Fibroblast of skin of scalp (primary cell): Measurements from ENCODE around the gene PCSK4.
A peak's percentile ranks its signal among the peaks of the same experiment; 100 is the strongest.
"Not testable (repeated sequence)": the region's sequence is repeated elsewhere in the genome, so short reads cannot be mapped to it uniquely, and the experiment has no call there.

Source experiments
- DNase-seq: peaks from one replicate; pipeline ENCODE4 v3.0.0-alpha.2; 2013

The PCSK4 gene

DNA sequence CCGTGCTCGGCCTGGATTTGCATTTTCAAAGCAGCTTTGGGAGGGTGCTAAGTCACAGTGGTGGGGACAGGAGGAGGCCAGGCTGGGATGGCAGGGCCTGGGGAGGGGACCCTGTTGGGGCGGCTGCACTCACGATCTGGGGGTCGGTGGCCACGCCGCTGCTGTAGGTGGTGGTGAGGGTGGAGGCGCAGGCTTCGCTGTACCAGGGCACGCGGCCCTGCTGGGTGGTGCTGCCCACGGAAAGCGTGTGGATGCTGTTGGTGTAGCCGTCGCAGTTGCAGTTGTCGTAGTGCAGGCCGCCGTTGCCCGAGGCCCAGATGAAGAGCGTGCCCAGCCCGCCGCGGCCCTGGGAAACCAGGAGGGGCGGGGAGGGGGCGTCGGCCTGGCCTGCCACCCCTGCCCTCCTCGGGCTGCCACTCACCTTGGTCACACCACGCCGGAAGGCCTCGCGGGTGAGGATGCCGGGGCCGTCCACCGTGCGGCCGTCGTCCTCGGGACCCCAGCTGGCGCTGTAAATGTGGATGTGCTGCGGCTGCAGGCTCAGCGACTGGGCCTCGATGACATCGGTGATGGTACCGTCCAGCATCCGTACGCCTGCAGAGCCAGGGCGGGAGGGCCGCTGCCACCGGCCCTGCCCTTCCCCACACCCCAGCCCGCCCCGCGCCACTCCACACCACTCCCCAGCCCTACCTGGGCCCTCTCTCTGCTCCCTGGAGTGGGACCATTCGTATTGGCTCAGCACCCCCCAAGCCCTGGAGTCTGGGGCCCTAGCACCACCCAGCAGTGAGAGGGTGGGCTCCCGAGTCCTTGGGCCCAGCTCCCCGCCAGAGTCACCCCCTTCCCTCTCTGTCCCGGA lies 3.2 kb downstream of the PCSK4 start:
- no peak for DNase-seq

DNA sequence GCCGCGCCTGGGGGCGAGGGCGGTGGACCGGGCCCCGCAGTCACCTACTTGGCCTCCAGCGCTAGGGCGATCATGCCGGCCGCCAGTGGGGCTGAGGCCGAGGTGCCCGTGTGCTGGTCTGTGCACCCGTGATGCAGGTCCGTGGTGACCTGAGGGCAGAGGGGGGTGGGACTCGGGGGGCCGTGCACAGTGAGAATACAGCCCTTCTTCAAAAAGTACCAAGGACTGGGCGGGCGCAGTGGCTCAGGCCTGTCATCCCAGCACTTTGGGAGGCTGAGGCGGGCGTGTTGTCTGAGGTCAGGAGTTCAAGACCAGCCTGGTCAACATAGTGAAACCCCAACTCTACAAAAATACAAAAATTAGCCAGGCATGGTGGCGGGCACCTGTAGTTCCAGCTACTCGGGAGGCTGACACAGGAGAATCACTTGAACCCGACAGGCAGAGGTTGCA lies 6.1 kb downstream of the PCSK4 start:
- no peak for DNase-seq

GRCh38 chr19:1483131-1483978 lies 6.8 kb downstream of the PCSK4 start:
- DNase-seq = no peak

DNA sequence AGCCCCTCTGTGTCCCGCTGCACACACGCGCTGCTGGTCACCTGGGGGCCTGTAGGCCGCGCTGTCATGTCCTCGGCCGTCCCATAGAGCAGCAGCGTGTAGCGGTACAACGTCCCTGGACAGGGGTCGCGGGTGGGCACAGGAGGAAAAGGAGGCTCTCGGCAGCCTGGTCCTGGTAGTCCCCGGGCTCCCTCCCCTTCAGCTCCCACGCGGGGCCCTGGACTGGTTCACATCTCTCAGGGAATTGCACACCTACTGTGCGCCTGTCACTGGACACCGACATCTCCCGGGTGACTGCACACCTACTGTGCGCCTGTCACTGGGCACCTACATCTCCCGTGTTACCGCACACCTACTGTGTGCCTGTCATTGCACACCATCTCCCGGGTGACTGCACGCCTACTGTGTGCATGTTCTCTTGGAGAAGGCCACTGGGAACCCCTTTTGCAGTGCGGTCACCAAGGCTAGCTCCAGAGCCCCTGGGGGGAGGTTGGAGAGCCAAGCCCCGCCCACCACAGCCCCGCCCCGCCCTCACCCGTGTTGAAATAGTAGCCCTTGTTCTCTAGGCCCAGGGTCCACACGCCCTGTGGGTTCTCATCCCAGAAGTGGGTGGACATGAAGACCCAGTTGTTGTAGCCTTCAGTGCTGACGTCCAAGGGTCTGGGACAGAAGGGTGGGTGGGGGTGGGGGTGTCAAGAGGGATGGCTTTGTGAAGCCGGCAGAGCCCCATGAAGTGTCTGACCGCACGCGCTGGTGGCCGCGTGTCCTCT lies 7.6 kb downstream of the PCSK4 start:
- no peak for DNase-seq

DNA sequence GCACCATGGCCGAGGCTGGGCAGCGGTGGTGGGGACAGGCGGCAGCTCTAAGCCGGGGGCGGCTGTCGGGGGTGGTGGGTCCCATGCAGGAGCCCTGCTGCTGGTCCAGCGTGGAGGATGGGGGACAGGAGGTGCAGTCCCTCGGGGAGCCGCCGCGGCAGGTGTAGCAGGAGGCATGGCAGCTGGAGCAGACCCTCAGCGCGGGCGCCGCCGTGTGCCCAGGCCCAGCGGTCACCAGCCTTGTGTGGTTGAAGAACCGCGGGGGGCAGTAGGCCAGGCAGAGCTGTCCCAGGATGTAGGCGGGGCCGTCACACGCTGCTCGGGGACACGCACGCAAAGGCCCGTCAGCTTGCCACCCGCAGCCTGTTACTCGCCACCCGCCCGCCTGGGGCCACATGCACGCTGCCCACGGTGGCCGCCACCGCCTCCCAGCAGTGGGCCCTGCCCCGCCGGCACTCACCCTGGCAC lies 8.2 kb downstream of the PCSK4 start:
- no peak for DNase-seq

DNA sequence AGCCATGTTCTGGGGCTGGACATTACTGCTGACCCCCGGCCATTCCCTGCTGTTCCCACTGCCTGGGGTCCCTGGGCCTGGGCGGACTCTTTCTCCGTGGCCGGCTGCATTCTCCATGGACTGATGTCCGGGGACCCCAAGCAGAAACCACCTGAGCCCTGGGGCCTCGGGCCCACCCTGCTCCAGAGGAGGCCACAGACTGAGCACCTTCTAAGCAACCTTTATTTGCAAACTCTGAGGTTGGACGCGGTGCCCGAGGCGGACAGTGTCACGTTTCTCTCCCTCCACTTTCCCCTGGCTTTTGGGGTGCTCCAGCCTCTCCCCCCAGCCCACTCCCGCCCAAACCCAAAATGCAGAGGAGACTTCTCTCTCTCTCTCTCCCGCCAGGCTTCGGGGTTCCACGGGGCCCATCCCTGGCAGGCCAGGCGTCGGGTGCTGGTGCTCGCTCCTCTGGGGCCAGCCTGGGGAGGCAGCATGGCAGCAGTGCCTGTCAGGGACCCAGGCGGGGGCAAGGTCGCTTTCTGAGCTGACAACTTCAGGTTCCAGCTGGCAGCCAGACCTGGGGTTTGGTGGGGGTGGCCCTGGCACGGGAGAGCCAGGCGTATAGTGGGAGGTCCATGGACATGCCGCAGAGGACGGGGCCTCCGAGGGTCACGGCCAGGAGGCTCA lies 8.8 kb downstream of the PCSK4 start:
- no peak for DNase-seq

- peak; percentile 94 for DNase-seq
Measured at GRCh38 chr19:1478934-1479707, 11.0 kb downstream of the PCSK4 start, which contains the start of gene C19orf25. C19orf25 (minus strand) TSS chr19:1479215; CDS start chr19:1478903, 312 bp downstream.

GRCh38 chr19:1477056-1477455 lies 13.1 kb downstream of the PCSK4 start:
- DNase-seq = not testable (repeated sequence)

GRCh38 chr19:1475751-1476437 lies 14.3 kb downstream of the PCSK4 start:
- no peak for DNase-seq

- no peak for DNase-seq
Measured at GRCh38 chr19:1474765-1475351, 15.3 kb downstream of the PCSK4 start.

DNA sequence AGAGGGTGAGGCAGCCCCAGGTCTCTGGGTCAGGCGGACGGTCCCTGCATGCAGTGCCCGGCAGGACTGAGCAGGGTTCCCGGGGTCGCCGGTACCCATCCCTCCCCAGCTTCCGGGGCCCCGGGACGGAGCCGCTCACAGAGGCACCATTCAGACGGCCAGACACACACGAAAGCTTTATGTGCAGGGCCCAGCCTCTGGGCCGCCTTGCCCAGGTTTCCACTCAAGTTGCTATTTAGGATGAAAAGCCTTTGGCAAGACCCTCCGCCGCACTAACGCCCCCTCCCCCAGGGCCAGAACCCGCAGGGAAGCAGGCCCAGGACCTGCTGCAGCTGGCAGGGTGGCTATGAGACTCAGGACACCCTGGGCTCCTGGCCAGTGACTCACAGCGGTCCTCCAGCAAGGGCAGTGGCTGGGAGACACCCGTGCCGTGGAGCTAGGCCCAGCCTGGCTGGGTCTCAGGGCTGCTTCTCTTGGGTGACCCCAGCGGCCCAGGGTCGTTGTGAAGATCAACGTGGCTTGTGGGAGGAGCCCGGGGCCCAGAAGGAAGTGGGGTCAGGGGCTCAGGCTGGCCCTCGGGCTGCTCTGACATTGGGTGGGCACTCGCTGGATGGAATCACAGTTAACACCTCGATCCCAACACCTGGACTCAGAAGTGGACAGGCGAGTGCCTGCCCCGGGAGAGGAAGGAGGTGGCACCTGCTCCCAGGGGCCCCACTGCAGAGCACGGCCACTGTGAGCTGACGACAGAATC lies 16.0 kb downstream of the PCSK4 start:
- no peak for DNase-seq

DNA sequence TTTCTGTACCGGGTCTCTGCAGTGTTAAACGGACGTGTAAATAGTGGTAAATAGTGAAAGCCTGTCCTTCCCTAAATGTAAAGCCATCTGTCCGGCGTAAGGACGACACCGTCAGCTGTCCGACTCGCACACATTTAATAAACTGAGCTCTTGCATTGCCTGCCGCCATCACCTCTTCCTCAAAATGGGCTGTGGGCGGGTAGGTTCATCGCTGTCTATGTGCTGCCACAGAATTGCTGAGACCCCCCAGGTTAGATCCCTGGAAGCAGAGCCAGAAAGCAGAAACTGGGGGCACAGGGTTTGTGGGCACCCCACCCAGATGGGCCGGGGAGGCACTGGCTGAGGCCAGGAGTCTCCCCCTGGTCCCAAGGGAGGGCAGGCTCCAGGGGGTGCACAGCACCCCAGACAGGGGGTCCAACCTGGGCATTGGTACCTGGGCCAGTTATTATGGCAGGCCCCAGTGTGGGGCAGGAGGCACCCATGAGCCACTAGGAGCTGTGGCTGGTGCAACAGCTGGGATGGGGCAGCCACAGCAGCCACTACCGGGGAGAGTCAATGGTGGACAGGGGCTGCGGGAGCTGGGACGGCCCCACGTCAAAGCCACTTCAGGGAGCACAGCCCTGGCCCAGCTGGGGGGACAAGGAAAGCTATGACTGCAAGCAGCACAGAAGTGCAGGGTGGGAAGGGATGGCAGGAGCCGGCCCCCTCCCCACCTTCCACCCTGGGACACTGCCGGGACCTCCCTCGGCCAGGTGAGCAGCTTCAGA lies 16.9 kb downstream of the PCSK4 start:
- DNase-seq = no peak

- no peak for DNase-seq
Measured at GRCh38 chr19:1472231-1473084, 17.7 kb downstream of the PCSK4 start.

DNA sequence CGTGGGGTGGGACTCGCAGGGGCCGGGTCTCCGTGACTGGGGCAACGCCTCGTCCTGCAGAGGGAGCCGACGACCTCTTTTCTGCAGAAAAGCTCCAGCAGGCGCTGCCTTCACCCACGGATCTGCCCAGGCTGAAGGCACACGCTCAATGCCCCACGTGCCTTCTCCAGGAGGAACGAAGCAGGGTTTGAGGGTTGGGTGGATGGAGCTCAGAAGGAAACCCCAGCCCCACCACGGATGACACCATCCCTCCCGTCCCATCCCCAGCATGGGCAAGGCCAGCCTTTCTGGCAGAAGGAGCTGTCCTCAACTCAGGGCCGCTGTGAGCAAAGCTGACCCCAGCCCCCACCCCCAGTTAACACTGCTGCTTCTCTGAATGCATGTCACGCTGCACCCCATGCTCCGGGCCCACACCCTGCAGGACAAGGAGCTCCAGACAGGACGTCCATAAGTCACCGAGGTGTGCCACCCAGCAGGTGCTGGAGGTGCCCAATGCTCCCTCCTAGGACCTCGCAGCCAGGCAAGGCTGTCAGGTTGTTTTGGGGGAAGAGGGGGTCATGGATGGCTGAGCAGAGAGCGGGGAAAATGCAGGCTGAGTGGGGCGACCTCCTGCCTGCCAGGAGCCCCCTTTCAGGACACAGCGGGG lies 18.5 kb downstream of the PCSK4 start:
- no peak for DNase-seq

GRCh38 chr19:1471010-1471514 lies 19.1 kb downstream of the PCSK4 start:
- no peak for DNase-seq

DNA sequence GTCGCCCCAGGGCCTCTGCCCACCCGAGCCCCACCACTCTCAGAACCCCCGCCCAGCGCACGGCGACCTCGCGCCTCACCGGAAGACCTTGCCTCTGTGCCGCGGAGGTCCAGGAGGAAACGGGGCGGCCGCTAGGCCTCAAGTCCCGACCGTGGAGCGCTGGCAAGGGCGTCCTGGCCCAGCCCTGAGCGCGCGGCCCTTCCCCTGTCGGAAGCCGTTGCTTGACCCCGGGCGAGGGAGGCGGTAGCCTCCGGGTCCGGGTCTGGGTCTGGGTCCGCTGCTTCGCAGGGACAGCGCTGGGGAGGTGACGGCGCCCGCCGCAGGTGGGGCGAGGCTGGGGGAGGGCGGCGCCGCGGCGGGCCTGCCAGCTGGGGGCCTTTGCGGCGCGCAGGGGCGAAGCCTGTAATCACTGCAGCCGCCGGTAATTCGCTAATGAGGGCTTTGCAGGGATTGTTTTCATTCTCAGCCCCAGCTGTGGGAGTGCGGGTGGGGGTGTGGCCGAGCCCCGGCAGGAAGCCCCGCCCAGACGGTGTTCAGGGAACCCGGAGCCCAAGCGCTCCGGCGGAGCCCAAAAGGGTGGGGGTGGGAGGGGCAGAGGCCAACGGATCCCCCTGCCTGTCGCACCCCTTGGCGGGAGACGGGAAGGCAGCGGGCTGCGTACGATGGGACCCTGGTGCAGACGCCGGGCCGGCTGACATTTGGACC lies 19.7 kb downstream of the PCSK4 start:
- DNase-seq = no peak

DNA sequence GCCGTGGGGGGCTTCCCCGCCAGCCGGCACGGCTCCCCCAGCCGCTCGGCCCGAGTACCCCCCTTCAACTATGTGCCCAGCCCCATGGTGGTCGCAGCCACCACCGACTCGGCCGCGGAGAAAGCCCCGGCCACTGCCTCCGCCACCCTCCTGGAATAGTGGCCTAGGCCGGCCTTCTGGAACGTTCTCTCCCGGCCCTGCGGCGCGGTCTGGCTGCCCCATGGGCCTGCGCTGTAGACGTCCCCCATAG lies 20.2 kb downstream of the PCSK4 start:
- DNase-seq = no peak
